PC-3 (cell line): ENCODE data around the gene MZB1. TPM values are rescaled to one million over a fixed set of nuclear protein-coding genes. Genes with fewer than 3 reads are reported as not detected.
A peak's percentile ranks its signal among the peaks of the same experiment; 100 is the strongest.
"Not testable (repeated sequence)": the region's sequence is repeated elsewhere in the genome, so short reads cannot be mapped to it uniquely, and the experiment has no call there.

Experiments
- ATAC-seq: fragments of 200-7000 bp; cut with Tn5 transposase; 2 replicates; pipeline ENCODE4 v1.9.1; 2020; ENCODE audit warnings: mild to moderate bottlenecking, moderate library complexity
- BruUV-seq: library from RNA; stranded (reverse); fragments of 400-500 nt; replicated peaks from 2 replicates; lab custom pipeline; 2021; lab: Mats Ljungman, UMichigan
- CTCF ChIA-PET: fragments of 300-600 bp; sonication (Branson Sonifier 250); formaldehyde crosslinking; loops from one replicate; lab custom pipeline; 2022; ENCODE audit warnings: antibody characterized with exemption; lab: Charles Lee
- POLR2A ChIA-PET: fragments of 300-600 bp; sonication (Branson Sonifier 250); formaldehyde crosslinking; loops from one replicate; lab custom pipeline; 2022; ENCODE audit warnings: antibody characterized with exemption; ENCODE audit not compliant: unreplicated experiment; lab: Charles Lee
- DNase-seq: peaks from one replicate; pipeline ENCODE4 v3.0.0-alpha.2; 2015
- H2AFZ ChIP-seq: fragments of 300-600 bp; sonication (generic); 2 replicates; pipeline ENCODE4 v1.6.0; 2016; ENCODE audit warnings: antibody characterized with exemption, low read length
- H3F3A ChIP-seq: fragments of 300-600 bp; sonication (generic); one replicate; pipeline ENCODE4 v1.6.0; 2017; ENCODE audit warnings: antibody characterized with exemption, low read length, control low read depth, mild to moderate bottlenecking; ENCODE audit not compliant: unreplicated experiment
- H3K27ac ChIP-seq: fragments of 300-600 bp; sonication (generic); 2 replicates; pipeline ENCODE4 v1.5.1; 2016; ENCODE audit warnings: mild to moderate bottlenecking, low read length
- H3K27me3 ChIP-seq: fragments of 300-600 bp; sonication (generic); 2 replicates; pipeline ENCODE4 v1.6.1; 2016; ENCODE audit warnings: low read length, mixed read lengths
- H3K36me3 ChIP-seq: fragments of 300-600 bp; sonication (generic); 2 replicates; pipeline ENCODE4 v1.6.1; 2016; ENCODE audit warnings: low read depth, mixed run types, low read length, mixed read lengths
- H3K4me1 ChIP-seq: fragments of 300-600 bp; sonication (generic); 2 replicates; pipeline ENCODE4 v1.5.1; 2016; ENCODE audit warnings: low read length; ENCODE audit not compliant: insufficient read depth
- H3K4me2 ChIP-seq: fragments of 300-600 bp; sonication (generic); 2 replicates; pipeline ENCODE4 v1.6.0; 2016; ENCODE audit warnings: low read length
- H3K4me3 ChIP-seq: fragments of 300-600 bp; sonication (generic); 2 replicates; pipeline ENCODE4 v1.5.1; 2016; ENCODE audit warnings: mild to moderate bottlenecking, low read length, mixed read lengths
- H3K79me2 ChIP-seq: fragments of 300-600 bp; sonication (generic); 2 replicates; pipeline ENCODE4 v1.6.1; 2017; ENCODE audit warnings: low read length, mixed read lengths
- H3K9ac ChIP-seq: fragments of 300-600 bp; sonication (generic); 2 replicates; pipeline ENCODE4 v1.6.0; 2016; ENCODE audit warnings: mild to moderate bottlenecking, low read length
- H3K9me2 ChIP-seq: fragments of 300-600 bp; sonication (generic); replicated peaks from 2 replicates; pipeline ENCODE4 v1.6.1; 2016; ENCODE audit warnings: mixed run types, low read length, mixed read lengths
- H3K9me3 ChIP-seq: fragments of 300-600 bp; sonication (generic); 2 replicates; pipeline ENCODE4 v1.6.1; 2016; ENCODE audit warnings: low read length, mixed read lengths
- H4K20me1 ChIP-seq: fragments of 300-600 bp; sonication (generic); 2 replicates; pipeline ENCODE4 v1.6.1; 2016; ENCODE audit warnings: low read length, mixed read lengths
- CTCF ChIP-seq: fragments of 300-600 bp; sonication (generic); conservative IDR thresholded peaks from 2 replicates; pipeline ENCODE4 v1.5.1; 2017; ENCODE audit warnings: antibody characterized with exemption, low read depth, mild to moderate bottlenecking, low read length
- EZH2 ChIP-seq: fragments of 300-600 bp; sonication (generic); IDR thresholded peaks from one replicate; pipeline ENCODE4 v1.6.1; 2017; ENCODE audit warnings: antibody characterized with exemption, mild to moderate bottlenecking, low read length; ENCODE audit not compliant: unreplicated experiment
- EZH2phosphoT487 ChIP-seq: fragments of 300-600 bp; sonication (generic); IDR thresholded peaks from 2 replicates; pipeline ENCODE4 v1.6.1; 2018; ENCODE audit warnings: mild to moderate bottlenecking, antibody characterized with exemption, low read length, borderline replicate concordance
- intact Hi-C: fragments of 100-400 bp; cut with micrococcal nuclease; formaldehyde crosslinking; loops from 2 replicates; pipeline ENCODE4 v1.9.0; 2023
- total RNA-seq: library from RNA; depleted of rRNA; stranded (reverse); fragments of >200 nt; gene quantifications from 2 replicates; pipeline ENCODE4 v1.2.3, GENCODE V29; 2014

Gene MZB1
- total RNA-seq, 1 experiment from 2014 or later: 0.22 TPM

GRCh38 chr5:139354186-139354585, 35.5 kb downstream of the MZB1 start:
- Histone ChIP-seq H3K4me2 (no peak overlapping the region), H3K9me3 (no peaks in the 10 kb centered on the region), H3K4me3 (no peak overlapping the region), H3K27ac (no peak overlapping the region), H3K27me3 (no peaks in the 10 kb centered on the region), H3K9me2 (no peaks in the 10 kb centered on the region), H3K4me1 (peaks cover 5% of the 10 kb centered on the region), H4K20me1 (peaks cover 14% of the 10 kb centered on the region; the same call in 1 of the 2 replicates), H2AFZ (no peak overlapping the region), H3K9ac (no peak overlapping the region), H3K79me2 (peaks cover 98% of the 10 kb centered on the region), H3K36me3 (no peaks in the 10 kb centered on the region; the same call in 1 of the 2 replicates), H3F3A (no peaks in the 10 kb centered on the region)
- DNase-seq (no peak), ATAC-seq (no peak)
- ChIA-PET POLR2A (no interaction called here), CTCF (no interaction called here)
- intact Hi-C loops: no loop called here
- no TSS peak for BruUV-seq
- TF ChIP-seq CTCF (no peak), EZH2 (no peak), EZH2phosphoT487 (no peak)

- H2AFZ ChIP-seq, intact Hi-C loops, H3K9me2 ChIP-seq, H3K27me3 ChIP-seq, POLR2A ChIA-PET, H3K36me3 ChIP-seq, BruUV-seq, H3K9ac ChIP-seq, H3K27ac ChIP-seq, H3K9me3 ChIP-seq, H3K4me2 ChIP-seq, H3K4me3 ChIP-seq, ATAC-seq, DNase-seq, H3F3A ChIP-seq, CTCF ChIA-PET: not testable (repeated sequence)
- Histone ChIP-seq H3K4me1 (peaks cover 11% of the 10 kb centered on the region; the same call in 1 of the 2 replicates), H3K79me2 (peaks cover 98% of the 10 kb centered on the region), H4K20me1 (peaks cover 32% of the 10 kb centered on the region)
Observed at GRCh38 chr5:139347863-139348262, 41.9 kb downstream of the MZB1 start.

GRCh38 chr5:139345442-139345841, 44.3 kb downstream of the MZB1 start:
- H3K4me2 ChIP-seq, DNase-seq, CTCF ChIA-PET, H3K27me3 ChIP-seq, H3F3A ChIP-seq, H3K4me3 ChIP-seq, H2AFZ ChIP-seq, intact Hi-C loops, BruUV-seq, H3K9ac ChIP-seq, H3K9me3 ChIP-seq, H3K36me3 ChIP-seq, ATAC-seq, H3K27ac ChIP-seq, H3K9me2 ChIP-seq: not testable (repeated sequence)
- POLR2A ChIA-PET: interaction anchor here (0.6 kb wide), 1 partner anchor 101 kb away, joined by 3 read pairs; no protein-coding TSS in a partner anchor
- Histone ChIP-seq H3K4me1 (peaks cover 18% of the 10 kb centered on the region), H3K79me2 (peaks cover 86% of the 10 kb centered on the region), H4K20me1 (peaks cover 33% of the 10 kb centered on the region)

- Histone ChIP-seq H3K27me3 (no peaks in the 10 kb centered on the region), H3F3A (no peaks in the 10 kb centered on the region), H3K4me1 (peaks cover 18% of the 10 kb centered on the region), H3K27ac (no peak overlapping the region), H3K9me2 (no peaks in the 10 kb centered on the region), H3K79me2 (peaks cover 74% of the 10 kb centered on the region), H3K9me3 (no peaks in the 10 kb centered on the region), H3K4me3 (peak overlapping the region; percentile 96), H4K20me1 (peaks cover 33% of the 10 kb centered on the region), H2AFZ (no peak overlapping the region), H3K9ac (no peak overlapping the region), H3K4me2 (peak overlapping the region; percentile 100), H3K36me3 (no peaks in the 10 kb centered on the region)
- no TSS peak for BruUV-seq
- ATAC-seq (no peak), DNase-seq (no peak)
- CTCF ChIA-PET: no interaction called here
- TF ChIP-seq EZH2phosphoT487 (no peak), EZH2 (no peak), CTCF (no peak)
- POLR2A ChIA-PET: no interaction called here
- intact Hi-C loops: no loop called here
Observed at GRCh38 chr5:139344177-139344576, 45.5 kb downstream of the MZB1 start.
